ENCODE measurements around the gene LY6G6C.

LY6G6C gene

DNA sequence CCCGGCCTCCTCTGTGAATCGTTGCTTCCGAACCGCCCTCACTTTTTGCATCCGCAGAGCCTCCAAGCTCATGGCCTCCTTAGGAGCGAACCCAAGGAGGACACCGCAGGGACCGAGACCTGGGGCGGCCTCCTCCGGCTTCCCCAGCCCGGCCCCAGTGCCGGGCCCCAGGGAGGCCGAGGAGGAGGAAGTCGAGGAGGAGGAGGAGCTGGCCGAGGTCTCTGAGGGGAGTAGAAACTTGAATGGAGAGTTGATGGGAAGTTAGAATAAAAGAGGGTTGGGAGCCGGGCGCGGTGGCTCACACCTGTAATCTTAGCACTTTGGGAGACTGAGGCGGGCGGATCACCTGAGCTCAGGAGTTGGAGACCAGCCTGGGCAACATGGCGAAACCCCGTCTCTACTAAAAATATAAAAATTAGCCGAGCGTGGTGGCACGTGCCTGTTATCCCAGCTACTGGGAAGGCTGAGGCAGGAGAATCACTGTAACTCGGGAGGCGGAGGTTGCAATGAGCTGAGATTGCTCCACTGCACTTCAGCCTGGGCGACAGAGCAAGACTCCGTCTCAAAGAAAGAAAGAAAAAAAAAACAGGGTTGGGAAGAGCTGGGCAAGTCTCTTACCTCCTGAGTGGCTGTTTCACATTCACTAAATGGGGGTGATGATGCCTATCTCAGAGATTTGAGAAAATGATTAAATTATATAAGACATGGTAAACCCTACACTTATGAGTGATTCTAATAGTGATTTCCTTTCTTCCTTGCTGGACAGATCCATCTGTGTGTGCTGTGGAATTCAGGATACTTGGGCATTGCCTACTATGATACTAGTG is 19.1 kb upstream of the LY6G6C start:
- DNase-seq: no peak

DNA sequence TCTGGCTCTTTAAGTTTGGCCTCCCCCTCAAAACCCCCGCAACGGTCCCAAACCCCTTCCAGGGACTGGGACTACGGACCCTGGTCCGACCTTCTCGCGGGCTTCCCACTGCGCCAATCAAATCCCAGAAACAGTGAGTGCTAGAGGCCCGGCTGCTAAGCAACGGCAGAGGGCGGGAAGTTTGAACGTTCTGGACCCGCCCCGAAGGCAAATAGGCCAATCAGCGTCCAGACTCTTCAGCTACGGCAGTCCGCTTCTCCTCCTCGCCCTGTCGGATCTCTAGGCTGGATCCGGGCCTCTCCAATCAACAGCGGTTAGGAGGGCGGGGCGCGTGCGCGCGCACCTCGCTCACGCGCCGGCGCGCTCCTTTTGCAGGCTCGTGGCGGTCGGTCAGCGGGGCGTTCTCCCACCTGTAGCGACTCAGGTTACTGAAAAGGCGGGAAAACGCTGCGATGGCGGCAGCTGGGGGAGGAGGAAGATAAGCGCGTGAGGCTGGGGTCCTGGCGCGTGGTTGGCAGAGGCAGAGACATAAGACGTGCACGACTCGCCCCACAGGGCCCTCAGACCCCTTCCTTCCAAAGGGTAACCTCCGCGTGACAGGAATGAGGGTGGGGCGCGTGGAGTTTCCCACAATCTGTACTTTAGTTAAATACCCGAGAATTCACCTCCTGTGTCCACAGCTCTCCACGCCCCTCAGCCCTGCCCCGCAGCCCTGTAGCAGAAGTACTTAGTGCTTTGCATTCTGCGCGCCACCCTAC is 18.3 kb upstream of the LY6G6C start, which contains the start of gene MSH5:
MSH5 (plus strand) TSS at position 367 of the 758 bp plus-strand sequence. CDS start 462 bp downstream, outside the sequence.
- peak; percentile 96 for DNase-seq

DNA sequence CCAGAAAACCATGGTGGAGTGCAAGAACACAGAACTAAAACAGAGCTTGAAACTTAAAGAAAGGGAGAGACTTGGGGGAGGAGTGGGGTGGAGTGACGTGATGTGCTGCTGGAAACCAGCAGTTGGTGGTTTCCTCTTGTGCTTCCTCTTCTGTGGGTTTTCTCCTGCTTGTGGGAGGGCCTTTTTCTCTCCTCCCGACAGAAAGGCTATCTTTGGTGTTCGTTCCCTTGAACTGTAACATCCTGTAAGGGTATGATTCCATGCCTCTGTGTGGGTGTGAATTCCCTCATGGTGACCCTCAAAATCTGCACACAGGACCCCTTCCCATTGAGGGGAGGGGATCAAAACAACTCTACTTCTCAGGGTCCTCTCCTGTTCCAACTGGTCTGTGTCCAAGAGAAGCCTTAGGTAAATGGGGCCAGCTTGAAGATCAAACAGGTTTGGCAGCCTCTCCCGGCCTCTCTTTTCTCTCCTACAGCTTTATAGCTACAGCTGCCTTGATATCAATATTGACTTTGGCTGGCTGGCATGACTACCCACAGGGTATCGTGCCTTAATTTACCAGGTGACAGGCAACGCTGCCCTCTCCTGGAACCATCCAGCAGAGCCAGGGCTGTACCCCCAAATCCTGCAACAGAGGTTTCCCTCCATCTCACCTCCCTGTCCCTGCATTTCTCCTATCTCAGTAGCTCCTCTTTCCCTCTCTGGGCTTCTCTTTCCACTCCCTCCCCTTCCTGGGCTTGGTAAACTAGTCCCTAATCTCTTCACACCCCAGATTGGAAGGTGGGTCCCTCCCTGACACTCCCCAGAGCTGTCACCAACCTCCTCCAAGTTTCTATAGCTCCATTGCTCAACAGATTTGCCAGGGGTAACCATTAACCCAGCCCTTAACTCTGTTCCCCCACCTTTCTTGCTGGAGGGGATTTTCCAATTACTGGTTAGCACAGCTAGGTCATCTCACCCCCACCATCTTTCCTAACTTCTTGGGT is 16.7 kb upstream of the LY6G6C start:
- DNase-seq: peak; percentile 80

DNA sequence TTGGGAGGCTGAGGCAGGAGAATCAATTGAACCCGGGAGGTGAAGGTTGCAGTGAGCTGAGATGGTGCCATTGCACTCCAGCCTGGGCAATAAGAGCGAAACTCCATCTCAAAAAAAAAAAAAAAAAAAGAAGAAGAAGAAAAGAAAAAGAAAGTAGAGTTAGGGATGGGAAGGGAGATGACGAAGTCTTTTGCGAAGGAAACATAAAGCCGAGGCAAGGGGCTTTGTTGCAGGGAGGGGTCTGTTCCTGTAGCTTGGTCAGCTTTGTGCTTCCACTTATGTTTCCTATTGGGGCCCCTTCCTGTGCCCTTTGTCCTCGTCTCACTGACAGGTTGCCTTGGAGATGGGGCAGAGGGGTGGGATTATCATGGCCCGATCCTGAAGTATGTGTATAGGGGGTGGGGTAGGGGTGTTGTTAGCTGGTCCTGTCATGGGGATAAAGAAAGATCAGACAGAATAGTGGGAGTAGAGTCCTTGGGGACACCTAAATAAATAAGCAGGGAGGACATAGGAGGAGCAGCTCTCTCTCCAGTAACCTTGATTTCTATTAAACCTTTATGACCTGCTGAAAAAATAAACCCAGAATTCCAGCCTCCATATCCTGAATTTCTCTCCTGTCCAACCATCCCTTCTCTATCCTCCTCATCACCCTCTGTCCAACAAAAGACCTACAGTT is 15.9 kb upstream of the LY6G6C start:
- peak; percentile 7 for DNase-seq

DNA sequence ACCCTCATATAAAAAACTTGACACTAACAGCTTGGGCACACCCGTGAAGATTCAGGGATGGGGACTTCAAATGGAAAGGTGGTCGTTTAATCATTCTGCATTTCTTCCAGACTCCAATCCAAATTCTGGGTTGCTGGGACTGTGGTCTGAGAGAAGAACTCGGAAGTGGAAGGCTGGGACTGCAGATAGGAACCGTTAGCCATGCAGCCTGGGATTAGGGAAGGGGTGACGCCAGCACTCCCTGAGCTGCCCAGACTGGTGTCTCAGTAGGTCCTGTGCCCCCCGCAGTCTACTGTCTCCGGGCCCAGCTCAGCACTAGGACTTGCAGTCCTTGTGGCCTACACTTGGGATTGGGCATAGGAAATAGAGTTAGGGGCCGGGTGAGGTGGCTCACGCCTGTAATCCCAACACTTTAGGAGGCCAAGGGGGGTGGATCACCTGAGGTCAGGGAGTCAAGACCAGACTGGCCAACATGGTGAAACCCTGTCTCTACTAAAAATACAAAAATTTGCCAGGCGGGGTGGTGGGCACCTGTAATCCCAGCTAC is 15.3 kb upstream of the LY6G6C start:
- no peak for DNase-seq

DNA sequence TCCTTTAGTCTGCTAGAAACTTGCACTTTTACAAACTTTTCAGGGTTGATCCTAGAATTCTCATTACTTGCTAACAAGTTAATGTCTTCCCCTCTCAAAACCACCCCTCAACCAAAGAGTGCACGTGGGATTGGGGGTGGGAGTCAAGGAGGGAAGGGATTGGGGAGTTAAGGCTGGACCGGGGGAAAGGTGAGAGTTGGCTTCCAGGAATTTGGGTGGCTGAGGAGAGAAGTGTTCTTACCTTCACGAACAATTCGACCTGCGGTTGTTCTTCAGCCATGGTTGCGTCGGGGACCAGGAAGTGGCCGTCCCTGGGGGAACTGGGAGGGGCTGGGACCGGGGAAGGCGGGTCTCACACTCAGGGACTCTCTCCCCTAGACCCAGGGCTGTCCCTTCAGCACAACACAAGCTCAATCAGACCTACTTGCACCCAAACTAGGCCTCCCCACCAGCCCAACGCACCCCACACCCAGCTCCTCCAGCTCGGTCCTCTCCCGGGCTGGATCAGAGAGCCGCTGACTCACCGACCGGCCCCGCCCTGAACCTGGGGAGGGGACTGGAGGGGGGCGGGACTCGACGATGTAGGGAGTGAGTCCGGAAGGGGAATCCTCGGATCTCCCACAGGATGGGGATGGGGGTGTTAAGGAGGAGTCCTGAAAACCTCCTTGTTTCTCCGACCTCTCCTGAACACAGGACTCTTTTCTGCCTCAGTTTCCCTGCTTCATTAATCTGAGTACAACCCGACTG is 14.6 kb upstream of the LY6G6C start, which contains the start of gene CLIC1:
CLIC1 (minus strand) TSS at position 510 of the 747 bp plus-strand sequence; CDS start at position 280, 230 bp downstream.
- DNase-seq: no peak

DNA sequence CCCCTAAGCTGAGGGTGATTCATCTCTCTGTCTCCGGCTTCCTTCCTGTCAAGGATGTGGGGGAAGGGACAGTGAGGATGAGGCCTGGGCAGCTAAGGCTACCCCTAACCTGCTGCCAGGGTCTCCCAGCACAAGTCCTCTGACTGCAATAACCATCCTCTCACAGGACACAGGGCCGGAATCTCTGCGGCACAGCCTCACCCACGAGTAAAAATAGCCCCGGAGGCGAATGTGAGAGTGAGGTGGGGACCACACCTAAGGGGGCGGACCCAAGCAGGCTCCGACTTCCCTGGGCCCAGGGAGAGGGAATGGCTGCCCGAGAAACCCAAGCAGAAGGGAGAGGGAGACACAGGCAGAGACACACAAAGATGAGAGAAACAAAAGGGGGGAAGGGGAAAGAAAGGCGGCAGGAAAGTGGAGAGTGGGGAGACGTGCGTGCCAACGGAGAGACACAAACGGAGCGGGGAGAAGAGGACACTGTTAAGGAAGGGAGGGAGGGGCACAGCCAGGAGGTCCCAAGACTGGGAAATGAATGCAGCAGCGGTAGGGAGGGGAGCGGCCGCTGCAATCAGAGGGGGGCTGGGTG is 13.4 kb upstream of the LY6G6C start:
- no peak for DNase-seq

DNA sequence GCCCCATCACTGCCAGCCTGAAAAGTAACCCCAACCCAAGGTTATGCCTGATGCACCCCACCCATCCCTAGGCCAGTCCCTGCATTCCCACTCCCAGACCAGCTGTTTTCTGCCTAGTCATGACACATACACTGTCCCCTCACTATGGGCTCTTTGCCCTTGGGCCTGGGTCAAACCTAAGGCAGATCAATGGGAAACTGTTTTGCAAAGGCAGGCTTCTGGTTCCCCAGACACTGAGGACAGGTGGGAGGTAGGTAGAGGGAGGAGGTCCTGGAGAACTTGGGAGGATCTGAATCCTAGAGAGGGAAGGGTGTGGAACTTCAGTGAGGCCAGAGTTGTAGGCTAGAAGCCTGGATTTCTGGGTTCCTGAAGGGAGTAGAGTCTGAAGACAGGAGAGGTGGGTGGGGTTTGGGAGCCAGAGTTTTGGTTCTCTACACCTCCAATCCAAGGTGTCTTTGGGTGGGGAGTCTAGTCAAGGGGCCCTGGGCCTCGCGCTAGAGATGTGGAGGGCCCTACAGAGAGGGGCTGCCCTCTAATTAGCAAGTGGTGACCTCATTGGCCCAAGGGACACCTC is 12.8 kb upstream of the LY6G6C start:
- DNase-seq: no peak

DNA sequence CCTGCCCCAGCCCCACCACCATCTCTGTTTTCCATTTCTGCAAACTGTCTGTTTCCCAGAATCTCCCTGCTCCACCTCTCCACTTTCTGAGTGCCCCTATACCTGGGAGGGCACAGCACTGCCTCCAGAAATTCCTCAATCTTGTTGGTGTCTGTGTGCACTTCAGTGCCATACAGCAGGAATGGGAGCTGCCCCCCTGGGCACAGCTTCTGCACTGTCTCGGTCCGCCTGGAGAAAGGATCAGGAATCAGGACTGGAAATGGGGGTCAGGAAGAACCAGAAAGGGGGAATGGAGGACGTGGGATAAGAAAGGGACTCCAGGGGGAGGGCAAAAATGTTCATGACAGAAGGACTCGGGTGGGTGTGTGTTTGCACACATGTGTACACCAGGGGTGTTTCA is 12.2 kb upstream of the LY6G6C start:
- no peak for DNase-seq

DNA sequence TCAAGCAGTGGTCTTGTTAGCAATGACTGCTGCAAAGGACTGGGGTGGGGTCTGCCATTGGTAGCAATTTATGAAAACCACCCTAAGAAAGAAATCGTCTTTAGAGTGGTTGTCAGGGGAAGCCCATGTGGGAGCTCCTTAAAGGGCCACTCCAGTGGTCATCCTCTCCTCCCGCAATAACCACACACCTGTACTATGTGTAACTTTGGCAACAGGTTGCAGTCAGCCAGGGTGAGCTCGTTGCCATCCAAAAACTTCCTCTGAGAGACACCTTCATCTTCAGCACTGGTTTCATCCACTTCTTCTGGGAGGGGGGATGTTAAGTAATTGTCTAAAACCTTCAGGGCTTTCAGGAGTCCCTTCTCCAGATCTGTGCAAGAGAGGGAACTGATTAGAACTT is 10.5 kb upstream of the LY6G6C start:
- no peak for DNase-seq

DNA sequence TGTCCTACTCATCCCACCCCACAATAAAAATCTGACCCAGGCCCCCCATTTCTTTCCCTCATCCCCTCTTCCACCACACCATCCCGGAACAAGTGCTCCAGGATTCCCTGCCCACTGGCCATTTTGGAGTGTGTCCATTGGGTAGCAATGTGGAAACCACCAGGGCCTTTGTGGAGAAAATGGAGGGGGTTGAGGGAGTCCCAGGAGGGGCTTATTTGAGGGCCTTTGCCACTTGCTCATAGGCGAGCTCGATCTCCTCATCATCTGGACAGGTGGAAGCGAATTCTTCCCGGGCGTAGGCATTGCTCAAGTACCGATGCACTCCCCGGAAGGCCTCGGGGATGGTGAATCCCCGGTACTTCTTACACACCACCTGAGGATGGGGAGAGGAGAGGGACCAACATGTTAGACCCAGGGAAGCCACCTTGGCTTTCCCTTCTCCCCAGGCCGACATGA is 9.1 kb upstream of the LY6G6C start:
- DNase-seq: no peak

DNA sequence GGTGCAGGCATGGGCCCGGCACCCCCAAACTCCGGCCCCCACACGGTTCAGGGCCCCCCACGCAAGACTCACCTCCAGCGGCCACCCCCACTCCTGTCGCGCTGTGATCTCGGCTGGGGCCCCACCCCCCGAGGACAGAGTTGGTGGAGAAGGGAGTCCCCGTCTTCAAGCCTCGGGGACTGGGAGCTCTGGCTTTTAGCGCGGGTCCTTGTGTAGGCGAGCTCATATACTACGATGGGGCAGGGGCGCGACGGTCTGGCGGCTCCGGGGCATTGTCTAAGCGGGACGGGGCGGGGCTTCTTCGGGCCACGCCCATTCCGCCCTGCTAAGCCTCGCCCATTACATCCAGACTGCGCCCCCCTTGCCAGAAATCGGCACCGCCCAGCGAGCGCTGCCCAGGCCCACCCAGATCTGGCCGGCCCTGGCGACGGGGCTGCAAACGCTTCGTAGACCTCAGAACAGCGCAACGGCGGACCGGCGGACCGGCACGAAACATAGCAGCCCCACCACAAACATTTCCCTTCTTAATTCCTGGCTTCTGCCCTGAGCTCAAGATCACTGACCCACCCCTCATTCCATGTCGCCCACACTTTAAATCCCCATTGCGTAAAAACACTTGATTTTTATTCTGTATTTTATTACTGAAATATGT is 8.6 kb upstream of the LY6G6C start:
- no peak for DNase-seq

DNA sequence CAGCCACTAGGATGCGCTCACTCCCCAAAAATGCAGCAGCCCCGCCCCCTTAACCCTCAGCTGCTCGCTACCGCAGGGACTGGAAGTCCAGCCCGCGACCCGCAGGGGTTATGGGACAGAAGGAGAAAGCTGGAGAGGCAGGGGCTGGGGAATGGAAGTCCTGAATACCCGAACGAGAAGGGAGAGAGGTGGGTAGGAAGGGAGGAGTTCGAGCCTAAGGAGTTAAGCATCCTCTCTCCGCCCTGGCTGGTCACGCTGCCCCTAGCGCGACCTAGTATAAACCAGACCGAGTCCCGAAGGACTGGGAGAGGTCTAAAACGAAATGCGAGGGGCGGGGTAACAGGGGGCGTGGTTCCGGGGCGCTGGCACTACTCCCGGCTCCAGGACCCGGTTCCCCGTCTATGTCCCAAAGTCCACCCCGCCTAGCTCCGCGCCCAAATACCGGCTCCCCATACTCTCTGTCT is 8.0 kb upstream of the LY6G6C start:
- no peak for DNase-seq

DNA sequence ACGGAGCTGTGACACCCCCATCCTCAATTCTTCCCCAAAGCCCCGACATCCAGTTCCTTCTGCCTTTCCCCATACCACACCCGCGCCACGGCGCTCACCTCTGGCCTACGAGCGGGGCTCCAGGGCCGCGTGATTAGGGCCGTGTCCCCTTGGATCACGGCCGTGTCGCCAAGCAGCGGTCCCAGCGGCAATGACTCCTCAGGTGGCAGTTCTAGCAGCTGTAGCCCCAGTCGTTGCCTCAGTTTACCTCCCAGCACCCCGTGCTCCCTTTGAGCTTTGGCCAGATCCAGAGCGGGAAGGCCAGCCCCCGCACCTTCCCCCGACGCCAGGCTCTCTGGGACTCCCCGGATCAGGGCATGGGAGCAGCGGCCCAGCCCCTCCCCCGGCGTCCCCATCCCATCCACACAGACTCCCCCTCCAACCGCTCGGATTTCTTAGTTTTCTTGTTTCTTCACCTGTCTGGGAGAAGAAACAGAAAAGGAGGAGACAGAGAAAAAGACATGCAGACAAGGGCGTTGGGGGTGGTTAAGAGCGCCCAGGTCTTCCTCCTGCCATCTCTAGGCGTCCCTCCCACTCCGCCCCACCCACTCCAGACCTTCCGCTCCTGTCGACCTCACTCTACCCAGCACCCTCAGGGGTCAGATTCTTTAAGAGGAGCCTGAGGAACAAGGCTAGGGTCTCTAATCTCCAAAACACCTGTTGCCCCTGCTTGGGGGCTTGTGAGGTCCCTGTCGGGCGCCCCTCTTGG is 7.4 kb upstream of the LY6G6C start, which contains the start of gene DDAH2:
DDAH2 (minus strand) TSS at position 533 of the 748 bp plus-strand sequence; CDS start at position 395, 138 bp downstream.
- DNase-seq: no peak

DNA sequence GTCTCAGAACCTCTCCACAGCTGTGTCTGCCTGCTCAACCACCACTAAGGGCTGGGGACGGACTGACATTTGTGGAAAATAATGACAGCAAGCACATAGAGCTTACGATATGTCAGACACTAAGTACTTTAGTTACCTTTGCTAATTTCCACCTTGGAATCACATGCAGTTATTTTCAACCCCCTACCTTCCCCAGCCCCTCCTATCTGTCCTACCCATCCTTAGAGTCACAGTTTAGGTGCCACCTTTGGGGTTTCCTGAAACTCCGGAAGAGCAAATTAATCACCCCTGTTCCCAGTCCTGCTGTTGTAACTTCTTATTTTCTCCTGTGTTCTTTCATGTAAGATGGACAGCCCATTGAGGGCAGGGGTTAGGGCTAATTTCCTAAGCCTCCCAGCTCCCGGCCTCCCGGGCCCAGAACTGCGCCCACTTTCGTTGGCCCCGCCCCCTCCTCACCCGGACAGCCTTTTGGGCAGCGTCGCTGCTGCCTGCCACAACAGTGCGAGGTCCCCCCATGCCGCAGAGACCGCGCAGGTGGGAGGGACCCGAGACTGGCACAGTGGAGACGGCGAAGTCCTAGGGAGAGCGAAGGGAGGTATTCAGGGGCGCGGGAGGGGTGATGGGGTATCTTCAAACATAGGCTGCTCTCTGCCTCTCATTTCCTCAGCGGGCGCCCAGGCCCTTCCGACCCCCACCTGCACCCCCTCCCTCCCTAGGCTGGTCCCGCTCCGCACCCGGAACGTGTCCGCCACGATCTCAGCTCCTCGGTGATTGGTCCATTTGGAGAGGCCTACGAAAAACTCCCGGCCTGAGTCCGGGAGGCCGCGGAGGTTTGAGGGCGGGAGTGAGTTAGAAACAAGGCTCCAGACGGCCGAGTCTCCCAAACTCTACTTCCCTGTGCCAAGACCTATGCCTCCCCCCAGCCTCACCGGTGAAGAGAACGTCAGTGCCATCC is 6.4 kb upstream of the LY6G6C start:
- no peak for DNase-seq

DNA sequence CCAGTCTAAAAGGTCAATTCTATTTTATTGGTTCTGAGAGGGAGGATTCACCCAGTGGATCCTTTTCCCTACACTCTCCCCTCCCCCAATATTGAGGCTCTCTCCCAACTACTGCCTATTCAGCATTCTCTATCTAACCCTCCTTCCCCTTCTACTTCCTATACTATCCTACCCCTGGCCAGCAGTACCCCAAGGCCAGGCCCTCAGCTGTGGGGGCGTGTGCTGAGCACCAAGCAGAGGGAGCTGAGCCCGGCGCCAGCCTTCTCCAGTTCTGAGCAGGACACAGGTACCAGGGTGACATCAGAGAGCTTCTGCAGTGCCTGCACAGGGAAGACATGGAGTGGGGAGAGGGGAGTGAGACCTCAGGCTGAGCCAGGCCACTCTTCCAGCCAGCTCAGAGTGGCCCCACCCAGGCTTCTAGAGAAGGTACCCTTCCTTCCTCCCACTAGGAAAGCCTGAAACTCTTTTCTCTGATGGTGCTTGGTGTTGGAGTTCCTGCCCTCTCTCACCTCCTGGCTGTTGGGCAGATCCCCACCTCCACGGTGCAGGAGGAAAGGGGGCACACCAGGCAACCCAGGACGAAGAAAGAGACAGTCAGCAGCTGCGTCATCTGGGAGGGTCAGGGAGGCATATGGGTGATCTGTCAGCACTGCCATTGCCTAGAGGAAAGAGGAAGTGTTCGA is 5.6 kb upstream of the LY6G6C start:
- DNase-seq: no peak

Data from NCI-H1417 treated with DMSO at 0.1 percent for 48 hours (cell line).